ENCODE measurements around the gene TRPM4.
"Not testable (repeated sequence)": the region's sequence is repeated elsewhere in the genome, so short reads cannot be mapped to it uniquely, and the experiment has no call there.

Gene TRPM4

GRCh38 chr19:49180659-49181058 lies 23.1 kb downstream of the TRPM4 start:
- no peak overlapping the region for H3K27ac ChIP-seq
- TF ChIP-seq CTCF (conservative IDR thresholded peaks at IDR 0.05): no peak

- not testable (repeated sequence) for H3K27ac ChIP-seq
These were observed 24.6 kb downstream of the TRPM4 start for GRCh38 chr19:49182010-49182847.

GRCh38 chr19:49182848-49183375 lies 25.3 kb downstream of the TRPM4 start:
- TF ChIP-seq CTCF (conservative IDR thresholded peaks at IDR 0.05): no peak
- H3K27ac ChIP-seq: no peak overlapping the region

GRCh38 chr19:49186108-49186507 lies 28.5 kb downstream of the TRPM4 start:
- no peak for TF ChIP-seq CTCF (conservative IDR thresholded peaks at IDR 0.05)
- H3K27ac ChIP-seq: no peak overlapping the region

GRCh38 chr19:49188626-49189200 lies 31.1 kb downstream of the TRPM4 start:
- TF ChIP-seq CTCF (conservative IDR thresholded peaks at IDR 0.05): no peak

GRCh38 chr19:49189259-49189658 lies 31.7 kb downstream of the TRPM4 start:
- no peak for TF ChIP-seq CTCF (conservative IDR thresholded peaks at IDR 0.05)
- no peak overlapping the region for H3K27ac ChIP-seq

More at GRCh38 chr19:49188626-49189200, 31.1 kb downstream of the TRPM4 start:
- H3K27ac ChIP-seq: no peak overlapping the region

- TF ChIP-seq CTCF (conservative IDR thresholded peaks at IDR 0.05): no peak
- H3K27ac ChIP-seq: no peak overlapping the region
These were observed 33.2 kb downstream of the TRPM4 start for GRCh38 chr19:49190781-49191180.

All from VCaP (cell line).